ENCODE results near the gene RUNX2.

DNA sequence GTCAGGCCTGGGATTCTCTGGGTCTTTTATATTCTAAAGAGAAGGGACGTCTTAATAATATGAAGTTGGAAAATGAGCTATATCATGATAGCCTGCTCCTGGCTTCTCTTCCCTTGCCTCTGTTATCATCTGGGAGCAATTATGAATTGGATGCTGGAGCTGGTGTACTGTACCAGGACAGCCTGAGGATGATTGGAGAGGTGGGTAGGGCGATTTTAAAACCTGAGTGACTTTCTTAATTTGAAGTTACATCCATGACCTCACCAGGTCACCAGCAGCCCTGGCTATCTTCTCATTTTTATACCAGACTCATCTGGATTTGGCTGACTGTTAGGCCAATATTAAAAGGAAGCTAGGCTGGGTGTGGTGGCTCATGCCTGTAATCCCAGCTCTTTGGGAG is 369.9 kb downstream of the RUNX2 start:
- no peak for TF ChIP-seq CTCF (IDR thresholded peaks at IDR 0.05)
- no peak for TF ChIP-seq POLR2A (IDR thresholded peaks at IDR 0.05)

All from esophagus squamous epithelium (tissue), 4 donors.